ENCODE data around the gene RAB3B. TPM values are rescaled to one million over a fixed set of nuclear protein-coding genes. Genes with fewer than 3 reads are reported as not detected.

The RAB3B gene
- total and polyA plus RNA-seq, 9 of the 15 experiments (the other 6 are each of a cell fraction or from before 2014, with no cell fraction given), result 0.07 to 0.47 (median 0.27) TPM

- POLR2A ChIA-PET, result no interaction called here
These were observed 77.6 kb downstream of the RAB3B start for GRCh38 chr1:51912881-51913280.

More at GRCh38 chr1:51912881-51913280, 77.6 kb downstream of the RAB3B start:
- H3K27ac ChIP-seq (ENCODE audit: extremely low read depth, low read depth, low read length), result no peak overlapping the region
- FAIRE-seq (no peak), ATAC-seq (no peak), DNase-seq (ENCODE audit: extremely low read depth in 1 of 4, low spot score in 3 of 4) (no peak)
- no peaks in the 10 kb centered on the region for H3K9me3 ChIP-seq (replicated peaks; ENCODE audit: control insufficient read depth, insufficient read depth, low read depth, low read length)
- no peak overlapping the region for H3K4me2 ChIP-seq (ENCODE audit: insufficient read depth, low read length)
- peaks cover 15 to 28% of the 10 kb centered on the region in 2 experiments for H3K27me3 ChIP-seq (ENCODE audit: control insufficient read depth in 2 of 2, insufficient read depth in 2 of 2, low read length in 2 of 2)
- 10% methylated on average over 7 of the region's 7 CpGs for WGBS (ENCODE audit: insufficient coverage, low coverage, missing lambda C conversion rate)
- no peaks in the 10 kb centered on the region for H4K20me1 ChIP-seq (replicated peaks; ENCODE audit: control insufficient read depth, insufficient read depth, low read length)
- H3K4me3 ChIP-seq, result no peak overlapping the region
- no peak for TF ChIP-seq ZNF263 (CRISPR knock-in tag; IDR thresholded peaks at IDR 0.05; ENCODE audit: borderline replicate concordance)
- TF ChIP-seq FIP1L1 (IDR thresholded peaks at IDR 0.05; ENCODE audit: low read depth, low read length, poor library complexity, severe bottlenecking), result no peak
- no peak for TF ChIP-seq ZNF609 (CRISPR knock-in tag; IDR thresholded peaks at IDR 0.05; ENCODE audit: borderline replicate concordance)
- TF ChIP-seq ETS1 (conservative IDR thresholded peaks at IDR 0.05; ENCODE audit: control insufficient read depth, low read depth, low read length), result no peak
- no peak for TF ChIP-seq TFAP4 (CRISPR knock-in tag; IDR thresholded peaks at IDR 0.05; ENCODE audit: borderline replicate concordance)
- H3K9me1 ChIP-seq (ENCODE audit: control insufficient read depth, insufficient read depth, low read length), result no peaks in the 10 kb centered on the region
- H2AFZ ChIP-seq (ENCODE audit: low read depth, low read length), result no peak overlapping the region
- H3K4me1 ChIP-seq (replicated peaks in 1 of 2; ENCODE audit: control insufficient read depth in 2 of 2, insufficient read depth in 2 of 2, low read length in 2 of 2), result no peaks in the 10 kb centered on the region
- H3K36me3 ChIP-seq (ENCODE audit: control insufficient read depth, insufficient read depth, low read length), result no peaks in the 10 kb centered on the region
- BruUV-seq (replicated peaks), result no TSS peak
- CTCF ChIA-PET (ENCODE audit: low intra/inter-chr PET ratio), result no interaction called here
- in situ Hi-C loops (cut with MboI) (no loop called here), intact Hi-C loops (cut with micrococcal nuclease) (no loop called here)
- no peak overlapping the region for H3K9ac ChIP-seq (ENCODE audit: insufficient read depth in 1 of 2, low read depth in 2 of 2, low read length in 2 of 2)
- no peaks in the 10 kb centered on the region for H3K79me2 ChIP-seq (ENCODE audit: control insufficient read depth, insufficient read depth, low read length)
